ENCODE data around the gene SLC37A1.
A peak's percentile ranks its signal among the peaks of the same experiment; 100 is the strongest.

SLC37A1 gene

GRCh38 chr21:42563261-42563660 is 49.6 kb downstream of the SLC37A1 start:
- no peak for DNase-seq (ENCODE audit: low spot score)

GRCh38 chr21:42563686-42564085 is 50.0 kb downstream of the SLC37A1 start:
- no peak for DNase-seq (ENCODE audit: low spot score)

GRCh38 chr21:42564561-42564971 is 50.9 kb downstream of the SLC37A1 start:
- no peak for DNase-seq (ENCODE audit: low spot score)

- no peak for DNase-seq (ENCODE audit: low spot score)
Observed at GRCh38 chr21:42565206-42565810, 51.7 kb downstream of the SLC37A1 start.

- no peak for DNase-seq (ENCODE audit: low spot score)
Observed at GRCh38 chr21:42565886-42566523, 52.4 kb downstream of the SLC37A1 start.

- DNase-seq (ENCODE audit: low spot score), result no peak
Observed at GRCh38 chr21:42566524-42567213, 53.0 kb downstream of the SLC37A1 start.

- no peak for DNase-seq (ENCODE audit: low spot score)
Observed at GRCh38 chr21:42567214-42567555, 53.5 kb downstream of the SLC37A1 start.

- no peak for DNase-seq (ENCODE audit: low spot score)
Observed at GRCh38 chr21:42567861-42568260, 54.2 kb downstream of the SLC37A1 start.

GRCh38 chr21:42568376-42568775 is 54.7 kb downstream of the SLC37A1 start:
- DNase-seq (ENCODE audit: low spot score), result no peak

GRCh38 chr21:42568866-42569731 is 55.4 kb downstream of the SLC37A1 start:
- no peak for DNase-seq (ENCODE audit: low spot score)

- no peak for DNase-seq (ENCODE audit: low spot score)
Observed at GRCh38 chr21:42569732-42570301, 56.2 kb downstream of the SLC37A1 start.

- no peak for DNase-seq (ENCODE audit: low spot score)
Observed at GRCh38 chr21:42570362-42570761, 56.7 kb downstream of the SLC37A1 start.

- DNase-seq (ENCODE audit: low spot score), result no peak
Observed at GRCh38 chr21:42570841-42571387, 57.3 kb downstream of the SLC37A1 start.

GRCh38 chr21:42571391-42572150 is 57.9 kb downstream of the SLC37A1 start:
- no peak for DNase-seq (ENCODE audit: low spot score)

GRCh38 chr21:42572906-42573495 is 59.3 kb downstream of the SLC37A1 start:
- DNase-seq (ENCODE audit: low spot score), result no peak

- peak; percentile 74 for DNase-seq (ENCODE audit: low spot score)
Observed at GRCh38 chr21:42574234-42575027, 60.8 kb downstream of the SLC37A1 start.

- no peak for DNase-seq (ENCODE audit: low spot score)
Observed at GRCh38 chr21:42575111-42575510, 61.5 kb downstream of the SLC37A1 start.

- no peak for DNase-seq (ENCODE audit: low spot score)
Observed at GRCh38 chr21:42576639-42577038, 63.0 kb downstream of the SLC37A1 start.

- no peak for DNase-seq (ENCODE audit: low spot score)
Observed at GRCh38 chr21:42578034-42578433, 64.4 kb downstream of the SLC37A1 start.
